Esophagus muscularis mucosa (tissue), 4 donors: Measurements from ENCODE around the gene NUBP2. TPM values are rescaled to one million over a fixed set of nuclear protein-coding genes. Genes with fewer than 3 reads are reported as not detected.

ENCODE experiments used
- DNase-seq: peaks from one replicate; pipeline ENCODE4 v3.0.0-alpha.2; 2017; ENCODE audit errors: extremely low spot score
- H3K27ac ChIP-seq, 4 donors: fragments of 200-600 bp; sonication (generic); replicated peaks in 1 of 4; 1 replicate in 3 of 4; 2 replicates in 1 of 4; pipeline ENCODE4 v1.5.1; 2016 to 2019; ENCODE audit warnings: mild to moderate bottlenecking in 1 of 4
- H3K27me3 ChIP-seq, 4 donors: fragments of 200-600 bp; sonication (generic); one replicate each; pipeline versions ENCODE4 v1.5.1 to v1.6.0; 2016 to 2019
- H3K36me3 ChIP-seq, 4 donors: fragments of 200-600 bp; sonication (generic); one replicate each; pipeline ENCODE4 v1.5.1; 2016 to 2019
- H3K4me1 ChIP-seq, 4 donors: fragments of 200-600 bp; sonication (generic); one replicate each; pipeline ENCODE4 v1.5.1; 2016 to 2019
- H3K4me3 ChIP-seq, 4 donors: fragments of 200-600 bp; sonication (generic); 1 replicate in 2 of 4; 2 replicates in 2 of 4; pipeline ENCODE4 v1.5.1; 2016 to 2019; ENCODE audit warnings: mild to moderate bottlenecking in 4 of 4, moderate library complexity in 1 of 4
- H3K9me3 ChIP-seq, 4 donors: fragments of 200-600 bp; sonication (generic); 1 replicate in 3 of 4; 2 replicates in 1 of 4; pipeline ENCODE4 v1.5.1; 2016 to 2019
- CTCF ChIP-seq, 3 experiments: fragments of 200-600 bp in 2 of 3; fragments of 450-650 bp in 1 of 3; sonication (generic) in 2 of 3; IDR thresholded peaks; one replicate each; pipeline ENCODE4 v1.5.1; 2017 to 2019; ENCODE audit warnings: antibody characterized with exemption in 3 of 3, mild to moderate bottlenecking in 2 of 3, moderate library complexity in 1 of 3
- EP300 ChIP-seq: sonication (generic); formaldehyde crosslinking; IDR thresholded peaks from one replicate; pipeline ENCODE4 v1.6.1; 2017; ENCODE audit warnings: antibody characterized with exemption
- POLR2A ChIP-seq: fragments of 450-650 bp; IDR thresholded peaks from one replicate; pipeline ENCODE4 v1.6.1; 2017; ENCODE audit warnings: antibody characterized with exemption, moderate library complexity, mild to moderate bottlenecking, low read depth
- POLR2AphosphoS5 ChIP-seq, 2 donors: sonication (generic); formaldehyde crosslinking; IDR thresholded peaks; one replicate each; pipeline ENCODE4 v1.6.1; 2017; ENCODE audit warnings: antibody characterized with exemption in 2 of 2
- WGBS: methylation state at CpG from one replicate; pipeline ENCODE4 v1.1.5; 2018; 5-methylcytosine and 5-hydroxymethylcytosine counted together
- intact Hi-C: fragments of 100-400 bp; cut with DNase I; formaldehyde crosslinking; loops from one replicate; pipeline ENCODE4 v1.15.1; 2023
- total RNA-seq, 4 donors: library from RNA; depleted of rRNA; stranded (reverse); fragments of >200 nt; gene quantifications; one replicate each; pipeline versions ENCODE4 v1.1.0 to v1.2.1, GENCODE V29; 2016

The NUBP2 gene
- total RNA-seq, 4 donors from 2014 or later, result 82.7 to 93.8 (median 87.6) TPM

GRCh38 chr16:1776672-1776955, 6.1 kb upstream of the NUBP2 start:
- Histone ChIP-seq H3K9me3 (no peaks in the 10 kb centered on the region), H3K4me1 (peaks cover 40 to 67% (median 59%) of the 10 kb centered on the region in 4 donors), H3K36me3 (peaks cover 20 to 63% (median 62%) of the 10 kb centered on the region in 4 donors), H3K4me3 (no peak overlapping the region), H3K27me3 (no peaks in the 10 kb centered on the region), H3K27ac (no peak overlapping the region)
- WGBS, result 91% methylated on average over 4 of the region's 13 CpGs
- intact Hi-C loops, result no loop called here
- TF ChIP-seq EP300 (no peak), POLR2AphosphoS5 (IDR thresholded peaks at IDR 0.05) (no peak), CTCF (IDR thresholded peaks at IDR 0.05) (no peak), POLR2A (no peak)
- DNase-seq, result no peak

- Histone ChIP-seq H3K4me3 (no peak overlapping the region), H3K27ac (no peak overlapping the region), H3K4me1 (peaks cover 38 to 66% (median 58%) of the 10 kb centered on the region in 4 donors), H3K27me3 (no peaks in the 10 kb centered on the region), H3K36me3 (peaks cover 20 to 63% (median 62%) of the 10 kb centered on the region in 4 donors), H3K9me3 (no peaks in the 10 kb centered on the region)
- DNase-seq, result no peak
- intact Hi-C loops, result no loop called here
- WGBS, result 91% methylated on average over 19 of the region's 22 CpGs
- TF ChIP-seq POLR2AphosphoS5 (IDR thresholded peaks at IDR 0.05) (no peak), CTCF (IDR thresholded peaks at IDR 0.05) (no peak), POLR2A (no peak), EP300 (no peak)
Measured at GRCh38 chr16:1776991-1777374, 5.8 kb upstream of the NUBP2 start.

- no peak for DNase-seq
- 82% methylated on average over 17 of the region's 36 CpGs for WGBS
Measured at GRCh38 chr16:1777375-1778199, 5.2 kb upstream of the NUBP2 start.

GRCh38 chr16:1778200-1779179, 4.3 kb upstream of the NUBP2 start:
- H3K36me3 ChIP-seq, result peaks cover 20 to 63% (median 62%) of the 10 kb centered on the region in 4 donors
- peaks cover 34 to 63% (median 54%) of the 10 kb centered on the region in 4 donors for H3K4me1 ChIP-seq
- H3K9me3 ChIP-seq, result no peaks in the 10 kb centered on the region
- intact Hi-C loops, result no loop called here
- H3K27me3 ChIP-seq, result no peaks in the 10 kb centered on the region
- no peak for DNase-seq
- WGBS, result 83% methylated on average over 20 of the region's 34 CpGs
- H3K27ac ChIP-seq, result no peak overlapping the region
- TF ChIP-seq CTCF (IDR thresholded peaks at IDR 0.05), result no peak
- H3K4me3 ChIP-seq, result no peak overlapping the region

More at GRCh38 chr16:1777375-1778199, 5.2 kb upstream of the NUBP2 start:
- Histone ChIP-seq H3K27ac (no peak overlapping the region), H3K36me3 (peaks cover 20 to 63% (median 62%) of the 10 kb centered on the region in 4 donors), H3K4me1 (peaks cover 32 to 60% (median 53%) of the 10 kb centered on the region in 4 donors), H3K4me3 (no peak overlapping the region), H3K9me3 (no peaks in the 10 kb centered on the region), H3K27me3 (no peaks in the 10 kb centered on the region)
- TF ChIP-seq EP300, result no peak
- no peak for TF ChIP-seq POLR2A
- no peak for TF ChIP-seq POLR2AphosphoS5 (IDR thresholded peaks at IDR 0.05)
- TF ChIP-seq CTCF (IDR thresholded peaks at IDR 0.05), result no peak
- intact Hi-C loops, result no loop called here
